DMS 273 (cell line): ENCODE results near the gene NFIA.

Source experiments
- DNase-seq: peaks from one replicate; lab custom pipeline; 2025; ENCODE audit not compliant: unreplicated experiment; lab: John Stamatoyannopoulos, UW

Gene NFIA

DNA sequence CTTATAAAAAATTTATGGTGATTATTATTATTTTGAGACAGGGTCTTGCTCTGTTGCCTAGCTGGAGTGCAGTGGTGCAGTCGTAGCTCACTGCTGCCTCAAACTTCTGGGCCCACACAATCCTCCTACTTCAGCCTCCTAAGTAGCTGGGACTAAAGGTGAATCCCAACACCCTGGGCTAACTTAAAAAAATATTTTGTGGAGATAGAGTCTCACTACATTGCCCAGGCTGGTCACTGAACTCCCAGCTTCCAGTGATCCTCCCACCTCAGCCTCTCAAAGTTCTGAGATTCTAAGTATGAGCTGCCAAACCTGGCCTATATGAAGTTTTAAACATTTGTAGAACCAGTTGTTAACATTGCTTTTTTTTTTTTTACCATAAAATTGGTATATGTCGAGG lies 18.2 kb downstream of the NFIA start:
- no peak for DNase-seq

- no peak for DNase-seq
These were observed 19.2 kb downstream of the NFIA start for GRCh38 chr1:61101536-61101935.

- no peak for DNase-seq
These were observed 19.7 kb downstream of the NFIA start for GRCh38 chr1:61102041-61102440.

DNA sequence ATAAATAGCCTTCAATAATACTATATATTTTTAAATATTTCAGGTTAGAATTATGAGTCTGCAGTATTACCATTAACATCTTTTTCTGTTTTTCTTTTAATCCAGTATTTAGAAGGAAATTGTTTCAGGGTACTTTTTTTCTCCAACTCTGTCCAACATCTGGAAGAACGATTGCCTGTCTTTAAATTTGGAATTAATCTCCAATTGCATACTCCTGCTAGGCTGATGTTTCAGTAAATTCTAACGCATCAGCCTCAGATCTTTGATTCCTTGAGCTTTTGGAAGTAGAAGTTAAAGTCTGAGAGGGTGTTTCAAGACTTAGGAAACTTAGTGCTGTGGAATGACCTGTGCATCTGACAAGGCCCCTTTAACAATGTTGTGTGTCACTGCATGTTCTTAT lies 20.3 kb downstream of the NFIA start:
- no peak for DNase-seq

GRCh38 chr1:61104220-61104671 lies 21.9 kb downstream of the NFIA start:
- no peak for DNase-seq

GRCh38 chr1:61107638-61108037 lies 25.3 kb downstream of the NFIA start:
- DNase-seq, result no peak

GRCh38 chr1:61109158-61109557 lies 26.8 kb downstream of the NFIA start:
- DNase-seq, result no peak

DNA sequence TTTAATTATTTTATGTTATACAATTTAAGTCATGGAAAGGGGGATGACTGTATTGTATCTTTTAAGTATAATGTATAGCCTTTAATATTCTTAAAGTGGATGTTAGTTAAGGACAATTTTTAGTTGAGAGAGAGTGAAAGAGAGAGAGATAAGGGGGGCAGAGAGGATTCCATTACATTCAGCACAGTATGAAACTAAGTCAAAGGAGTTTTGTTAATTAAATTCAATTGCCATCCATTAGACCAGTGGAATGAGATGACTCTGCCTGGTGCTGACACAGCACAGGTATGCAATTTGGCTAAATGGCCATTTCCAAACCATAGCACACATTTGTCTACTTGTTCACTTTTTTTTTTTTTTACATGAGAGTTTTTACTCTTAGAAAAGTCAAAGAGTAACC lies 27.5 kb downstream of the NFIA start:
- no peak for DNase-seq

DNA sequence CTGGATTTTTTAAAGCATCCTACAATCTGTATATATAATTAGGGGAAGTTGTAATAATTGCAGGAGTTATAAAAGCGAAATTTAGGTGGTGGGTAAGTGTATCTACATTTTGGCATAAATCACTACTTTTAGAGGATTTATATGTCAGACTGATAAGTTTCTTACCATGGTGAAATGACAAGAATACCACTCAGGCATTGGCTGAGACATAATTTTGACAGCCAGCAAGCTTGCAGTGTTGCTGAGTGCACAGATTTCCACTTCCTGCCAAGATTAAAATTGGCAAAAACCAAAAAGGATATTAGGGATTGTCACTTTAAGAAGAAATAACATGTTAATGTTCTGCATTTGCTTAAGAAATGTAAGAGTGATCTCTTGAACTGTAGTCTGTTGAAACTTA lies 28.2 kb downstream of the NFIA start:
- no peak for DNase-seq

GRCh38 chr1:61111084-61112004 lies 29.0 kb downstream of the NFIA start:
- no peak for DNase-seq

- DNase-seq, result no peak
These were observed 32.0 kb downstream of the NFIA start for GRCh38 chr1:61114178-61114870.

DNA sequence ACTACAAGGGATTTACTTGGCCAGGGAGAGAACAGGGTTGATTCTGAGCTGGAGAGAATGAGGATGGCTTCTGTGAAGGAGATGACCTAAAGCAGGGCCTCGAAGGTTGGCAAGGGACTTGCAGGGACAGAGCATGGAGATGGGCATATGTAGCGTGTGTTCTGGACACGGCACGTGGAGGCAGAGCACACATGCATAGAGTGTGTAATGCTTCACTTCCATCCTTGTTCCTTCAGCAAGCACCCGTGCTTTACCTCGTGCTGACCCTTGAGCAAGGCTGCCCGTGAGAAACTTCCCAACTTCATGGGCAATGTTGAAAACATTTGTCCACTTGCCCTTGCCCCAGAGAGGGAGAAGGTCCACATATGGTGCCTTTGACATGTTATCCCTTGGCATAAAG lies 33.1 kb downstream of the NFIA start:
- DNase-seq, result no peak

- no peak for DNase-seq
These were observed 34.1 kb downstream of the NFIA start for GRCh38 chr1:61116421-61116820.

DNA sequence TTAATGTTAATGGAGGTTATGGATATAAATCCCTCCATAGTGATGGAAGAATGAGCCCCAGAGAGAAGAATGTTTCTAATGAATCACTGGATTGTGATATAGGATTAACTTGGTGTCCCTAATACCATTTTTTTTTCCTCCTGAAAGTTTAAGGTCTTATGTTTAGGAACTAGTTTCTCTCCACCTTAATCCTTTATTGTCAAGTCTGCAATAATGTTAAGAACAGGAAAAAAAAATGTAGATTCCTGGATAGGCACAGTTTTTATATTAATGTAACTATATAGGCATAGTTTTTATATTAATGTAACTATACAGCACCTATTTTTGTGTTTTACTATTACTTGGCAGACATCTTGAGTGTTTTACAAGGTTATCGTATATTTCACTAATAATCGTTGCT lies 34.9 kb downstream of the NFIA start:
- DNase-seq, result no peak

GRCh38 chr1:61119085-61119484 lies 36.7 kb downstream of the NFIA start:
- DNase-seq, result peak; percentile 22

- no peak for DNase-seq
These were observed 38.0 kb downstream of the NFIA start for GRCh38 chr1:61120246-61120840.

GRCh38 chr1:61120998-61121397 lies 38.6 kb downstream of the NFIA start:
- DNase-seq, result no peak

DNA sequence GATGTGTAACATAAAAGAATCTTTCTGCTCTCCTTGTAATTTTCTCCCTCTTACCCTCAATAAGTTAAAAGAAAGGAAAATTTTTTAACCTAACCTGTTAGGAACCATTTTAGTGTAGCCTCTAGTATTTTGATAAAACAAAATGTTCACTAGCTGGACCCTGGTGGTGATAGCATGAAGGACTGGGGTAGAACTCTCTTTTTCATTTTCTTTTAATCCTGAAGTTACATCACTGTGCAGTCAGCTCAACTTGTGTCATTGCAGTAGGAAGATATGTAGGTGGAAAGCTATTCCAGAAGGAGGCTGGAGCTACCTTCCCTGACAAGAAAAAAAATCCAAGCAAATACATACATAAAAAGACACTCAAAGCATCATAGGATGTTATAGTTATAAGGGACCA lies 39.3 kb downstream of the NFIA start:
- DNase-seq, result no peak

- no peak for DNase-seq
These were observed 40.0 kb downstream of the NFIA start for GRCh38 chr1:61122389-61122788.

- no peak for DNase-seq
These were observed 41.0 kb downstream of the NFIA start for GRCh38 chr1:61123326-61123725.

DNA sequence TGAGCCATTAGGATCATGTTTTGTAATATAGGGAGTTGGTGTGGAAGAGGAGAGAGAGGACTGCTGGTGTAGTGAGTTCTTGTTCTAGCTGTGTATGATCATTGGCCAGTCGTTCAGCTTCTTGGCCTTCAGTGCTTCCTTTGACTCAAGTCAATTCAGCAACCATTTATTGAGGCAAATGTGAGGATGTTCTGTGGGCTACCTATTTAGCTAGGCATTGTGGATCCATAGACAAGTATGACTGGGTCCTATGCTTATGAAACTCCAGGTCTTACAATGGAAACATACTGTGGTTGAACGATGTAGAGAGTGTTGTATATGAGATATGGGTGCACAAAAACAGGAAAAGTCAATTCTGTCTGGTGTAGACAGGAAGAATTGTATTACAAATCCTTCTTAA lies 41.7 kb downstream of the NFIA start:
- DNase-seq, result no peak

DNA sequence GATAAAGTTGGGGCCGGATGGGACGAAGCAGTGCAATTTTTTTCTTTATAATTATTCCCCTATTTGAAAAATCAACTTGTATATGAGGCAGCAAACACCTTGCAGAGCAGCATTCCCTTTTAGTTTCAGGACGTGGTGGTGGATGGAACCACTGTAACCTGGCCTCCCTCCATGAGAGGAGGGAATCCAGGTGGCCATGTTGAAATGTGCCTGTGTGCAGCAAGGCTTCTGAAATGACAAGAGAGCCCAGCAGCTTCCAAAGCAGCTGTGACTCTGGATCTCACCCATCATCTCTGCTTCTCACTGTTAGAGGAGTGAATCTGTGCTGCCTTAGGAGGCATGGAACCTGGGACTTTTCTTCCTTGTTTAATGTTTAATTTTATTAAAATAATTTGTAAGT lies 42.3 kb downstream of the NFIA start:
- DNase-seq, result peak; percentile 57
